GM21737 (cell line): ENCODE results near the gene TNS3.
"Not testable (repeated sequence)": the region's sequence is repeated elsewhere in the genome, so short reads cannot be mapped to it uniquely, and the experiment has no call there.

Experiments used
- ATAC-seq: cut with Tn5 transposase; IDR thresholded peaks from one replicate; pipeline ENCODE4 v1.9.1; 2021; ENCODE audit warnings: mild to moderate bottlenecking, moderate library complexity; ENCODE audit not compliant: unreplicated experiment

The TNS3 gene

DNA sequence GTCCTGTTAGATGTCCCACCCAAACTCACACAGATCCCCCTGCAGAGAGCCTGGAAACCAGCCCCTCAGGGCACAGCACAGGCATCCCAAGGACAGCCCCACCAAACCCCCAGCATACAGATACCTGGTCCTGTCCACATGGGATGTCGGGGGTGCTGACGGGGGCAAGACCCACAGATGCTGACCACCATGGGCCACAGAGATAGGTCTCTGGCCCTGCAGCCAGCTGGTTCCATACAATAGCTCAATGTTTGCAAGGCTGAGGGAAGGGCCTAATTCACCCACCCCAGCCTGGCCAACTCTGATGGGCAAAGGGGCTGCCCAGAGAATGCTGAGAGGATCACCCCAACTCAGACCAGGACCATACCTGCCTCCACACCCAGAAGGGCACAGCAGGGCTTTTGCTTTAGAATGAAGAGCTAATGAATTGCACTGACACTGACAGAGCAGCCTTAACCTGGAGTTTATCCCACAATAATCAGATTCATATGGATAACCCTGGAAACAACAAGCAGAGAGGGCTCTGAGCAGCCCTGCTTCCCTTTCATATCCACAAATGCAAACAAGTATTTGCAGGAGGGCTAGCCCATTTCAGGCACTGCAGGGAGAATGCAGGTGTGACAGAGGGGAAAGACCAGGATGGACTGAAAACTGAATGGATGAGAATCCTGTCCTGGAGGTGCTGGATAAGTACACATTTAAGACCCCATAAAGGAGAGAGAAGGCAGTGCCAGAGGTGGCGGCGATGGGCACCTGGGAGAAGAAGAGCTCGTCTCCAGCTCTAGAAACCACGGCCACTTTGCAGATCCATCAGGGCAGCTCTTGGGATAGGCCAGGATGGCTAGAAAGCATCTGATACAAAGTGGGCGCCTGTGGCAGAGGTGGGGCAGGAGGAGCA lies 126.7 kb downstream of the TNS3 start:
- ATAC-seq = no peak

DNA sequence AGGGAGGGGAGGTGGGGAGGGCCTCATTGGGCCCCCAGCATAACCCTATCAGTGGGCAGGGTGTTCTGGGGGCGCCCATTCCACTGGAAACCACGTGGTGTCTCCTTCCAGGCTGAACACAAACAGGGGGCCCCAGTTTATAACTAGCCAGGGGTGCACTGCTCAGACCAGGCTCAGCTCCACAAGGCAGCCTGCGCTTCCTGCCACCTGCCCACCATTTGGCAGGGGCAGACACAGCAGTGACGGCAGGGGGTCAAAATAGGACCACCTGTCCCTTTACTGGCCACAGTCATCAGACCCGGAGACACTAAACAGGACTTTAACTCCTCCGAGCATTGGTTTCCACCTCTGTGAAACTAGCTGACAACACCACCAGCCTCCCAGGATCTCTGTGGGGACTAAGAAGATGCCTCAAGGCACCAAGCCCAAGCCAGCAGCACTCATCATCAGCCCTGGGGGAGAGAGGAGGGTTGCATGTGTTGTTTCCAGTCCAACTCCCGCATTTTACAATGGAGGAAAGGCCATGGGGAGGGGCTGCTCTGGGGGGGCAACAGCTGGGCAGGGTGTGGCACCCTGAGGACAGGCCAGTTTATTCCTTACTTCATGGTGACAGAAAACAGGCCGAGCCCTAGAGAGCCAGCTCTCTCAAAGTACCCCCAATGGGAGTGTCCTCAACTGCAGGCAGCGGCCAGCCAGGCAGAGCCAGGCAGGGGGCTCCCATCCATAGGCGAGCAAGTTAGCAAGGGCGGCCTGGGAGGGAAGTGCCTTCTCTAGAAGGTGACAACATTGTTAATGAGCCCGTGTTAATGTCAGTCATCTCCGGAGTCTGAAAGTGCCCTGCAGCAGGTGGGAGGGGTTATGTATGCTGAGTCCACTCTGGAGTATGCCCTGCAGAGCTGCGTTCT lies 127.6 kb downstream of the TNS3 start:
- no peak for ATAC-seq

DNA sequence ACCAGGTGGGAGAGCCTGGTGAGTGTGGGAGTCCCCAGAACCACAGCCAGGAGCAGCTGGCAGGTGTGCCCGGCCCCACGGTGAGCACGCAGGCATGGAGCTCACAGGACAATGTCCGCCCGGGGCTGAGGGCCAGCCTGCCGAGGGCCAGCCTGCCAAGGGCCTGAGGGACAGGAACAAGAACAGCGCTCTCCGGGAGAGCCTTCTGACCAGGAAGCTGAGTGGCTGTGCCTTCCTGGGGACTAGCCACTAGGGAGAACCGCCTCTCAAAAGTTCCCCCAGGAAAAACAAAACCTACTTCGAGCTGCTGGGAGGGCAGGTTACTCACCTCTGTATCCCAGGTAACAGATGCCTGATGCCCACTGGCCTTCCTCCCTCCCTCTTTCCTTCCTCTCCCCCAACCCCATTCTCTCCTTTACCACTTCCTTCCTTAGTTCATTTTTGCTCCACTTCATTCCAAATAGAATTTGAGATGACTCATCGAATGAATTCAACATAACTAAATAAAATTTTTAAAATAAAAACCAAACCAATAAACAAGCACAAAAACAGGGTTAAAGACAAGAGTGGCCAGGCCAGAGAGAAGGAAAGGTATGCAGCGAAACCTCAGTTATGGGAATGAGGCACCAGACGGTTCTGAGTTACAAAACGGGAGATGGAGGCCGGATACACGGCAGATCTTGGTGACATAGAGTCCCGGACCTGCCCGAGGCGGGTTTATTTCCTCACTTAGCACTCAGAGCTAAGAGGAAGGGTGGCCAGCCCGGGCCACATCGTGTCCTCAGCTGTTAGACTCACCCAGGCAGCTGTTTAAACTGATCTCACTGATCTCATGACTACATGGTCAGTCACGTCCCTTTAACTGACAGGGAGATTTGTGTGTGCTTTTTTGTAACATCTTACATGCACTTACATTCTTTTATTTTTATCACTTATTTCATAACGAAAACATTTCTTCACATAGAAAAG lies 128.5 kb downstream of the TNS3 start:
- ATAC-seq = no peak

DNA sequence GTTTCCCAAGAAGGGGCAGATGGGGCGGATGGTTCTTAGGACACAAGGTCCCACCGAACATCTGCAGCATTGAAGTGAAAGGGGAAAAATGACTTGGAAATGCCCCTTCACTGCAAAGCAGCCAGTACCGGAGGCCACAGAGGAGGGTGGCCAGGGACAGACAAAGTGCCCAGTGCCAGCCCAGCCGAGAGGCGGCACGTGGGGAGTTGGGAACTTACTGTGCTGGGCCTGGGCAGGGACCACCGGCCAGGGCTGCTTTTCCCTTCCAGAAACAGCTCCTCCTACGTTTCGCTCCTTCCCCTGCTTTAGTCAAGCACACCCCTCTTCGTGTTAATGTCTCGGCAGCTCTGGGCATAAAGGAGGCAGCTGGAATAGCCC lies 129.2 kb downstream of the TNS3 start:
- ATAC-seq = no peak

DNA sequence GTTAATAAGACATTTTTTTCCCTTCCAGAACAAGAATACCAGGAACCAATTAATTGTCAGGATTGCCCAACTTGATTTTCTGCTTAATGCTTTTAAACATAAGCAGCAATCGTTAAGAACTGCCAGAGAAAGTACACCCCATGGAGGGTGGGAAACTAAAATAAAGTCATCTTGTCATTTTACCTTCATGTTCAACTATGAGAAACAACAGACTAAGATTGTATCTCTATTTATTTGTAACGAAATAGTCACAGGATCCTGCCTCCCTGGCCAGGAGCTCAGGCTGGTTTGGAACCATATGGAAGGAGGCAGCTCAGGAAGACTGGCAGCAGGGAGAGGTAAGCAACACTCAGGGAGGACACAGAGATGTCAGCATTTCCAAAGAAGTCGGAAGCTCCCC lies 129.6 kb downstream of the TNS3 start:
- ATAC-seq = no peak

DNA sequence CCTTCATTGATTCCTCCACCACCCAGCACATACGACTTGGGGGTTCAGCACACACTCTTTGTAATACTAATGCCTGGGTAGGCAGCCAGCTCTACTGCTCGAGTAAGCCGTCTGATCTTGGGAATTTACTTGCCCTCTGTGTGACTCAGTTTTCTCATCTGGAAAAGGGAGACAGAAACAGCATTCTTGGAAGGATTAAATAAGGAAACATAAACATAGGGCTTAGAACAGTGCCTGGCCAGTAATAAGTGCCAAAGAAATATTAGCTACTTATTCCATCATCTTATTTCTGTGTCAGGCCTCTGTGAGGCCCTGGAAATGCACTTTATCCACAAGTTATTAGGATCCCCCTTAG lies 130.1 kb downstream of the TNS3 start:
- ATAC-seq = no peak

DNA sequence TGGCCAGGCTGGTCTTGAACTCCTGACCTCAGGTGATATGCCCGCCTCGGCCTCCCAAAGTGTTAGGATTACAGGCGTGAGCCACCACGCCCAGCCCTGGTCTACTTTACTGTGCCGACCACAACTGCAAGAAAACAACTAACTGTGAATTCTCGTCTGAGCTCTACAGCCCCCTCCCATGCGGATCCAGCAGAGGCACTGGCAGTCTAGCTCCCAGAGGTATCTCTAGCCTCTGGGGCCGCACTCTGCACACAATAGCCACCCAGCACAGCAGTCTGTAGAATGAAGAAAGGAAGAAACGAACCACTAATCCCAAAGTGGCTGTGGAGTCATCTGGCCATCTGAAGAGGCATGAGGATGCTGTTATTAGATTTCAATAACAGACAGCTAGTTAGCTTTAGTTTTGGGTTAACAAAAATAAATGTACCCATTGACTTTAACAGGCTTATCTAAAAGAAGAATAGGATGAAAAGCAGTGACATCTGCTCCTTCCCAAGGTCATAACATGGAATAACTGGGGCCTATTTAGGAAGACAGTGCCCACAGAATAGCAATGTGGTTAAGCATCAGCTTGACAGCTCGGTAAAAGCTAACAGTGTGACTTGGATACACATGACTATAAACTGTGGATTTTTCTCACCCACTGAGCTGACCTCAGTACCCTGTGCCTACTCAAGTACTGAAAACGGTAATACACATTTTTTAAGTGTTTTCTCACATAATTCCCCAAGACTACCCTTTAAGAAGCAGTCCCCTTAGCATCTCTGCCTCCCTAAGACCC lies 131.9 kb downstream of the TNS3 start:
- no peak for ATAC-seq

DNA sequence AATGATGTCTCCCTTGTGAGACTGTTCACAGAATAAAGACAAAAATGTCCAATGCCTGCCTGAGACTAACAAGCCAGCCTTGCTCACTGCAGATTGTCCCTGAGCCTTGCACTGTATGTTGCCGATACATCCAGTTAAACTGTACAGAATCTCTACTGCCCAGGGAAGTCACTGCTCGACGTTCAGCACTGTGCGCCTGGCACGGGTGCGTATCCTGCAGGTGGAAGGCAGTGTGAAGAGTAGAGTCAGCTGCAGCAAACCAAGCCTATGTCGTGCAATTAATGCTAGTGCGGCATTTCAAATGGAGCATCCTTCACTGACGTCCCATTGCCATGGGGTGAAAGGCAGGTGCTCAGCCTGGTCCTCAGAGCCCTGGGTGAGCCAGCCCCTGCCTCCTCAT lies 132.9 kb downstream of the TNS3 start:
- ATAC-seq = no peak

DNA sequence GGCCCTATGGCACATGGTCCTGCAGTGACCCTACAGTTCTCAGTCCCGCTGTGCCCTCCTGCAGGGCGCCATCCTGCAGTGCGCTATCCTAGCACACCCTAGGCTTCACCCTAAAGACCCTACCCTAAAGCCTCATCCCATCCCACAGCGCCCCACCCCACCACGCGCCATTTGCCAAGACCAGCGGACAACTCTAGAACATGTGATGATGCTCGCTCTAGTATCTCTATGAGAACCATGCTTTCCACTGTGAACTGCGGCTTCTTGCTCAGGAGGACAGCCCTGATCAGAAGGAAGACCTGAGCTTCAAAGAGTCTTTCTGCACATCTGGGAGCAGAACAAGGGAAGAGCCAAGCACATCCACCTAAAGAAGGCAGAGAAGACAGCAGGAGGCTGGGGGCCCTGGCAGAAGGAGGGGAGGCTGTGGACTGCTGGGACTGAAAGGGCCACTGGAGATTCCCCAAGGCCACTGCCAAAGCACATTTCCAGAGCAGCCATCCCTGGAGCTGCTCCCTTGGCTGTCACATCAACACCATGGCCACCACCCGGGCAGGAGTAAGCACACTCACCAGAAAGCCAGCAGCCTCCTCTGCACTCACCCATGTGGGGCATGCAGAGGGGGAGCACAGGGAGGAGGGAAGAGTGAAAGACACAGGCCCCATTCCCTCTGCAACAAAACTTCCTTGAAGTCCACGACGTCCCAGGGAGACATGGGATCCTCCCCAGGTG lies 134.1 kb downstream of the TNS3 start:
- ATAC-seq = no peak

DNA sequence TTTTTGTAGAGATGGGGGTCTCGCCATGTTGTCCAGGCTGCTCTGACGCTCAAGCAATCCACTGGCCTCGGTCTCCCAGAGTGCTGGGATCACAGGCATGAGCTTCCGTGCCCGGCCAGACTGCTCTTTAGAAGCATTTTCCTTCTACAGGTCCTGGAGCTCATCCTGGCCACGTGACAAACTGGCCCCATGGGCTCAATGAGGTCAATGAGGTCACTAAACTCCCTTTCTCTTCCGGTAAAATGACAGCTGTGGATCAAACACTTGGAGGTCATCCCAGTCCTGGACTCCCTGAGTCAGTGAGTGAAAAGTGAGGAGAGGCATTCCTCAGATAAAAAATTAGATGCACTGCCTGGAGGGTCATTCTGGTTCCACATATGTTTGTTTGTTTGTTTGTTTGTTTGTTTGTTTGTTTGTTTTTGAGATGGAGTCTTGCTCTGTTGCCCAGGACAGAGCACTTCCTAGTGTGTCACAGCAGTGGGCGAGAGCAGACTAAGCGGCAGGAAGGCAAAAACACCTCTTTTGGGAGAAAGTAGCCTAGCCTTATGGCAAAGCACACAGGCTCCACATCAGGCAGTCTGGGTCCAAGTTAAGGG lies 134.9 kb downstream of the TNS3 start:
- no peak for ATAC-seq

DNA sequence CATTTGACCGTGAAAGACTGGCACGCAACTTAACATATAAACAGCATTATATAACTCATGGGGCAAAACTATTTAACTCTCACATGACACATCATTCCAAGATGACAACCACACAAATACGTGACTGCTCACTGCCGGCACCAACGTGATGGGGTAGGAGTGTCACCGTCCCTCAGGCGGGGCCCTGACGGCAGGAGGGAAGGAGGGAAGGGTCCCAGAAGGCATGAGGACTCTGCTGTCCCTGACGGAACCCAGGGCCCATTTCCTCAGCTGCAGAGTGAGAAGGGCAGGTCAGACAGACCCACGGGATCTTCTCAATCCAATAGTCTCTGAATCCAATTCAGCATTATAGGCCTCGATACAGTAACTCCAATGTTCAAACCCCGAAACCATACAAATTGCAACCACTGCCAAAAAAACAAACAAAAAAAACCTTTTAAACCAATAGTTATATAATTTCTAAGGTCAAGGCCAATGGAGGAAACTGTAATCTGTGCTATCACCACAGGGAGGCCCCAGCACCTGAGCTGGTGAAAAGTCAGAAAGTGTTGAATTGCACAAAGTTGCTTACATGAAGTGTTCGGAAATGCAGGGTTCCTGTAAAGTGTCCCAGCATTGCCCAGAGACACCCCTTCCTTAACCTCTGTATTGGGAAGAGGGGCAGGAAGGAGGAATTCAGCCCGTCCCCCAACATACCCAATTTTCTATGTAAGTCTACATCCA lies 137.4 kb downstream of the TNS3 start:
- no peak for ATAC-seq

DNA sequence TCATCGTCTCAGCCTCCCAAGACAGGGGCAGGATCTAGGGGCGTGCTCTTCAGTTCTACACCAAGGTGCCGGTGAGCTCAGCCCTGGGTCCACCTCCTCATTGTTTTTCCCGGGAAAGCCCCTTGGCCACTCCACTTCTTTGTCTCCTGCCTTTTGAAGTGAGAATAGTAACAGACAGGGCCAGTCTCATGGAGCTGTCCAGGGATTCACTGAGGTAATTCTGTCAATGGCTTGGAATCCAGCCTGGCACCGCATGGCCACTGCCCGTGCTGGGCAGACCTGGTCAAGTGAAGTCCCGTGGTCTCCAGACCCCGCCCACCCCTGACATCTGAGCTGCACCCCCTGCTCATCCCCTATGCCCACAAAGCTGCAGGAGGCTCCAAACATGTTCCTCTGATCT lies 138.9 kb downstream of the TNS3 start:
- ATAC-seq = no peak

DNA sequence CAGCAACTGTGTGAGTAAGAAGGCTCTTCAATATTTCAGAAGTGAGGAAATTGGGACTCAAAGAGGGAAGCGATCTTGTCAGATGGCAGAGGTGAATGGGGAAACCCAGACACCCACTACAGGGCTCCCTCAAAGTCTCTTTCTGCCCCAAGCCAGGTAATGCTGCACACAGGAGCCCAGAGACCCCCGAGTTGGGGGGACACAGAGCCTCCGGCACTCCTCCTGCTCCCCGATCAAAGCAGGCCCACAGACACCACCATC lies 139.4 kb downstream of the TNS3 start:
- ATAC-seq = no peak

DNA sequence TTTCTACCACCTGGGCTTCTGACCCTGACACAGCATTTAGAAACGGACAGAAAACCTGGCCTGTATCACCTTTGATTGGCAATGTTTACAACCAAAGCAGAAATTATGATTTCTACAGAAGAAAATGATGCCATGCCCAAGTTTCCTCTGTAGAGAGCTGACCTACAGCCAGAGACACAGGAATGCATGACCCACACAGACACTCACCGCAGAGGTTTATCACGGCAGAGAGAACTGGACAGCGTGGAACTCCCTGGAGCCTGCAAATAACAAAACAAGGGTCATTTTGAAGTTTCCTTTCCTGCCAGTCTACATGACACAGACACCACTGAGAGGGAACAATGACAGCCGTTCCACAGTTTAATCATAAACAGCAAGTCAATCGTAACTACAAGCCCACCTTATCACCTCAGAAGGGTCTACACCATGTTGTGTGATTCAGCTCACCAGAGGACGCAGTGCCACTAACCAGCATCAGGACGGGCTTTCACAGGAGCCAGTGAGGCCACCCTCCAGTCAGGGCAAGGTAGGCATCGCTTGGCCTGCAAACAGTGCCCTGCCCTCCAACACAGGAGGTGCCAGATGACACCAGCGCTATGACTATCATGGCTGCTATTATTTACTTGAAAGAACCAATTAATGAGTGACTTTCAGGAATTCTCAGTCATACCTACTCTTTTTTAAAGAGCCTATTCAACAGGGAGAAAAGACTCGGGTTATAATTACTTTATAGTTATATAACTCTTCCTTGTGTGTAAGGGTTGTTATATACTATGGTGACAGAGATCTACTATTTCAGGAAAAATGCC lies 139.9 kb downstream of the TNS3 start:
- ATAC-seq = no peak

DNA sequence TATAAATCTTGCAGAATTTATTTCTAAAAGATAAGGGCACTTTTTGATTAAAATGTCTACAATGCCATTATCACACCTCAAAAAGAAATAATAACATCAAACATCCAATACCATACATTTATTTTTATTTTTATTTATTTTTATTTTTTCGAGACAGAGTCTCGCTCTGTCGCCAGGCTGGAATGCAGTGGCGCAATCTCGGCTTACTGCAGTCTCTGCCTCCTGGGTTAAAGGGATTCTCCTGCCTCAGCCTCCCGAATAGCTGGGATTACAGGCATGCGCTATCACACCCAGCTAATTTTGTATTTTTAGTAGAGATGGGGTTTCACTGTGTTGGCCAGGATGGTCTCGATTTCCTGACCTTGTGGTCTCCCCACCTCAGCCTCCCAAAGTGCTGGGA lies 140.9 kb downstream of the TNS3 start:
- ATAC-seq = not testable (repeated sequence)

DNA sequence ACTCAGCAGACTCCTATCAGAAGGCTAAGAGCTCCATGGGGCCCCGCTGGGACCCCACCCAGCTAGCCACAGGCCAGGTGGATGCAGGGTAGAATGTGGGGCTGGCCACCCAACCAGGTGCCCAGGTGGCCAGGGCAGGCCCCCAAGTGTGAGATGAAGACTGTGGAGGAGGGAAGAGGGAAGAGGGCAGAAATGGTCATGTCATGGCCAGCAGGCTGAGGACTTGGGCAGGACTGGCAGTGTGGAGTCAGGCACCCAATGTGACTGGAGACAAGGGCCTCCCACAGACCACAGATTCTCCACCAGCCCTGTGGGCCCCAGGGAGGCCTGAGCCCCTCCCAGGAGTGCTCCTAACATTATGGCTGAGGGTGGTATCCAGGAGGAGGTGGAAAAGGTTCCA lies 141.6 kb downstream of the TNS3 start:
- no peak for ATAC-seq

DNA sequence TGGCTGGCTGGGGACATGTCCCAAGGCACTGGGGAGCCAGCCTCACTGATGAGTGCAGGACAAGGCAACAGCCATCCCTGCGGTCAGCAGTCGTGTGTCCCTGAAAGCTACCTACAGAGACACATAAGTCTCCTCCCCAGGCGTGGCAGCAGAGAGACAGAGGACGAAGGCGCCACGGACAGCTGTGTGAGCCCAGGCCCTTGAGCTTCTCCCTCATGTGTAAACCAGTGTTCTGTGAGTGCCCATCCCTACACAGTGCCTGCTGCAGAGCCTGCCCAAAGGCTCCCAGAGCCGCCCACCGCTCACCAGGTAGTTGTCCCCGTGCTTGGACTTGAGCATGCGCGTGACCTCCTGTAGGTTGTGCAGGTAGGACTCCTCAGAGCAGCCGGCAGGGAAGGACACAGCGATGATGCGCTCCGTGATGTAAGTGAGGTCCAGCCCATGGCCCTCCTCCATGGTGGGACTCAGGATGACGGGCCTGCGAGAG lies 142.7 kb downstream of the TNS3 start:
- ATAC-seq = no peak
